ENCODE data around the gene CFAP45. TPM values are rescaled to one million over a fixed set of nuclear protein-coding genes. Genes with fewer than 3 reads are reported as not detected.

Gene CFAP45
- total RNA-seq, 4 donors from 2014 or later = 0.32 TPM; not detected in 3

- H3K4me1 ChIP-seq = peaks cover 2 to 9% (median 7%) of the 10 kb centered on the region in 4 donors
- intact Hi-C loops (cut with DNase I; ENCODE audit: low total_unique reads) (no loop called here), in situ Hi-C loops (cut with MboI; ENCODE audit: low pct_ligation_motif_present in 1 of 4, low pct_unique_long_range_greater_than_20kb in 1 of 4, low sequenced_read_pairs in 3 of 4) (no loop called here)
- WGBS, 2 donors (ENCODE audit: low coverage in 1 of 2) = 86% methylated on average over 15 of the region's 15 CpGs; no CpG with 5 or more reads in 1 of the 2 donors
- H3K27me3 ChIP-seq = peaks cover 8% of the 10 kb centered on the region
- H3K4me3 ChIP-seq = no peak overlapping the region
- no peak for DNase-seq
- no peaks in the 10 kb centered on the region for H3K36me3 ChIP-seq
- H3K27ac ChIP-seq = no peak overlapping the region
- TF ChIP-seq, protein P1, sequence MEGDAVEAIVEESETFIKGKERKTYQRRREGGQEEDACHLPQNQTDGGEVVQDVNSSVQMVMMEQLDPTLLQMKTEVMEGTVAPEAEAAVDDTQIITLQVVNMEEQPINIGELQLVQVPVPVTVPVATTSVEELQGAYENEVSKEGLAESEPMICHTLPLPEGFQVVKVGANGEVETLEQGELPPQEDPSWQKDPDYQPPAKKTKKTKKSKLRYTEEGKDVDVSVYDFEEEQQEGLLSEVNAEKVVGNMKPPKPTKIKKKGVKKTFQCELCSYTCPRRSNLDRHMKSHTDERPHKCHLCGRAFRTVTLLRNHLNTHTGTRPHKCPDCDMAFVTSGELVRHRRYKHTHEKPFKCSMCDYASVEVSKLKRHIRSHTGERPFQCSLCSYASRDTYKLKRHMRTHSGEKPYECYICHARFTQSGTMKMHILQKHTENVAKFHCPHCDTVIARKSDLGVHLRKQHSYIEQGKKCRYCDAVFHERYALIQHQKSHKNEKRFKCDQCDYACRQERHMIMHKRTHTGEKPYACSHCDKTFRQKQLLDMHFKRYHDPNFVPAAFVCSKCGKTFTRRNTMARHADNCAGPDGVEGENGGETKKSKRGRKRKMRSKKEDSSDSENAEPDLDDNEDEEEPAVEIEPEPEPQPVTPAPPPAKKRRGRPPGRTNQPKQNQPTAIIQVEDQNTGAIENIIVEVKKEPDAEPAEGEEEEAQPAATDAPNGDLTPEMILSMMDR (IDR thresholded peaks at IDR 0.05) = no peak
- TF ChIP-seq EP300 (IDR thresholded peaks at IDR 0.05; ENCODE audit: low read depth) (no peak), POLR2A (IDR thresholded peaks at IDR 0.05) (no peak), POLR2AphosphoS5 (IDR thresholded peaks at IDR 0.05) (no peak)
- H3K9me3 ChIP-seq = no peaks in the 10 kb centered on the region
Measured at GRCh38 chr1:159872891-159873290, 27.1 kb downstream of the CFAP45 start.

- in situ Hi-C loops (cut with MboI; ENCODE audit: low pct_ligation_motif_present in 1 of 4, low pct_unique_long_range_greater_than_20kb in 1 of 4, low sequenced_read_pairs in 3 of 4) (no loop called here), intact Hi-C loops (cut with DNase I; ENCODE audit: low total_unique reads) (no loop called here)
- Histone ChIP-seq H3K36me3 (no peaks in the 10 kb centered on the region), H3K4me1 (peaks cover 9 to 25% (median 17%) of the 10 kb centered on the region in 4 donors), H3K27me3 (peaks cover 8% of the 10 kb centered on the region), H3K27ac (no peak overlapping the region), H3K9me3 (no peaks in the 10 kb centered on the region), H3K4me3 (no peak overlapping the region)
- WGBS, 2 donors (ENCODE audit: low coverage in 1 of 2) = 85% methylated on average over 5 of the region's 5 CpGs; no CpG with 5 or more reads in 1 of the 2 donors
- TF ChIP-seq POLR2AphosphoS5 (IDR thresholded peaks at IDR 0.05) (no peak), POLR2A (IDR thresholded peaks at IDR 0.05) (no peak), EP300 (IDR thresholded peaks at IDR 0.05; ENCODE audit: low read depth) (no peak)
- TF ChIP-seq, protein P1 (IDR thresholded peaks at IDR 0.05) = no peak
- no peak for DNase-seq
Measured at GRCh38 chr1:159870704-159871103, 29.3 kb downstream of the CFAP45 start.

DNA sequence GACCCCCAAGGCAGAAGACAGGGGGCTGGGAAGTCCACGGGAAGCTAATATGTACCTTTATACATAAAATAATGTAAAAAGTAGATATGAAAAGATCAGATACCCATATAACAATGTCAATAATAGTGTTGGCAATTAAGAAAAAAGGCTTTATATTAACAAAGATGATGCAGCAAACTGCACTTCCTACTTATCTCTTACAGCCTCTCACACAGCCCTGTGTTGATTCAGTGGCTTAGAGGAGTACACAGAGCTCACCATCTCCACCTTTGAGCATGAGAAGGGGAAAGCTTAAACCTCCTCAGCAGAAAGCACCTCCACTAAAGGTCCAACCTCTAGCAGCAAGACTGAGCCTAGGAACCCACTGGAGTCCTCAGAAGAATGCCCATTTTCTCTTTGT, 30.4 kb downstream of the CFAP45 start:
- H3K9me3 ChIP-seq = no peaks in the 10 kb centered on the region
- in situ Hi-C loops (cut with MboI; ENCODE audit: low pct_ligation_motif_present in 1 of 4, low pct_unique_long_range_greater_than_20kb in 1 of 4, low sequenced_read_pairs in 3 of 4) = no loop called here

GRCh38 chr1:159869173-159869572, 30.8 kb downstream of the CFAP45 start:
- Histone ChIP-seq H3K4me3 (no peak overlapping the region), H3K27ac (peak overlapping the region in 1 of 4 donors; percentile 79), H3K4me1 (peaks cover 9 to 25% (median 17%) of the 10 kb centered on the region in 4 donors), H3K36me3 (no peaks in the 10 kb centered on the region), H3K9me3 (no peaks in the 10 kb centered on the region), H3K27me3 (peaks cover 8% of the 10 kb centered on the region)
- DNase-seq = peak; percentile 45
- TF ChIP-seq POLR2A (IDR thresholded peaks at IDR 0.05) = no peak
- TF ChIP-seq EP300 (IDR thresholded peaks at IDR 0.05; ENCODE audit: low read depth) = no peak
- TF ChIP-seq POLR2AphosphoS5 (IDR thresholded peaks at IDR 0.05) = no peak
- TF ChIP-seq, protein P1 (IDR thresholded peaks at IDR 0.05) = no peak
- WGBS, 2 donors (ENCODE audit: low coverage in 1 of 2) = 58% methylated on average over 4 of the region's 4 CpGs; no CpG with 5 or more reads in 1 of the 2 donors
- in situ Hi-C loops (cut with MboI; ENCODE audit: low pct_ligation_motif_present in 1 of 4, low pct_unique_long_range_greater_than_20kb in 1 of 4, low sequenced_read_pairs in 3 of 4) = no loop called here
- intact Hi-C loops (cut with DNase I; ENCODE audit: low total_unique reads) = no loop called here

More for the DNA sequence above, 30.4 kb downstream of the CFAP45 start:
- peaks cover 9 to 25% (median 17%) of the 10 kb centered on the region in 4 donors for H3K4me1 ChIP-seq
- H3K27me3 ChIP-seq = peaks cover 8% of the 10 kb centered on the region
- WGBS, 2 donors (ENCODE audit: low coverage in 1 of 2) = 70% methylated on average over 1 of the region's 1 CpG; no CpG with 5 or more reads in 1 of the 2 donors
- no peak for TF ChIP-seq EP300 (IDR thresholded peaks at IDR 0.05; ENCODE audit: low read depth)
- H3K27ac ChIP-seq = no peak overlapping the region
- no peak overlapping the region for H3K4me3 ChIP-seq
- no peaks in the 10 kb centered on the region for H3K36me3 ChIP-seq
- intact Hi-C loops (cut with DNase I; ENCODE audit: low total_unique reads) = no loop called here
- DNase-seq = no peak

- DNase-seq = no peak
- H3K27me3 ChIP-seq = peaks cover 8% of the 10 kb centered on the region
- H3K4me1 ChIP-seq = peaks cover 9 to 25% (median 17%) of the 10 kb centered on the region in 4 donors
- no peak for TF ChIP-seq POLR2A (IDR thresholded peaks at IDR 0.05)
- TF ChIP-seq POLR2AphosphoS5 (IDR thresholded peaks at IDR 0.05) = no peak
- TF ChIP-seq EP300 (IDR thresholded peaks at IDR 0.05; ENCODE audit: low read depth) = no peak
- TF ChIP-seq, protein P1 (IDR thresholded peaks at IDR 0.05) = no peak
- no peaks in the 10 kb centered on the region for H3K36me3 ChIP-seq
- intact Hi-C loops (cut with DNase I; ENCODE audit: low total_unique reads) (no loop called here), in situ Hi-C loops (cut with MboI; ENCODE audit: low pct_ligation_motif_present in 1 of 4, low pct_unique_long_range_greater_than_20kb in 1 of 4, low sequenced_read_pairs in 3 of 4) (no loop called here)
- H3K9me3 ChIP-seq = no peaks in the 10 kb centered on the region
- peak overlapping the region; percentile 71 to 83 (median 76) for H3K27ac ChIP-seq
- 58% methylated on average over 3 of the region's 3 CpGs; no CpG with 5 or more reads in 1 of the 2 donors for WGBS, 2 donors (ENCODE audit: low coverage in 1 of 2)
- no peak overlapping the region for H3K4me3 ChIP-seq
Measured at GRCh38 chr1:159868766-159869165, 31.2 kb downstream of the CFAP45 start.
